Chondrocyte (in vitro differentiated cells): ENCODE data around the gene SEMA3A. TPM values are rescaled to one million over a fixed set of nuclear protein-coding genes. Genes with fewer than 3 reads are reported as not detected.

Experiments used
- DNase-seq: peaks from one replicate; pipeline ENCODE4 v3.0.0; 2021; ENCODE audit warnings: mixed read lengths, low spot score
- H3K27ac Mint-ChIP-seq: one replicate; pipeline ENCODE4 v1.8.0; 2021; ENCODE audit warnings: mild to moderate bottlenecking, moderate library complexity, mixed read lengths; ENCODE audit not compliant: unreplicated experiment
- H3K27me3 Mint-ChIP-seq: 2 replicates; pipeline ENCODE4 v1.8.0; 2021; ENCODE audit warnings: low read depth, mixed read lengths
- H3K36me3 Mint-ChIP-seq: 2 replicates; pipeline ENCODE4 v1.8.0; 2021; ENCODE audit warnings: low read depth, mixed read lengths
- H3K4me1 Mint-ChIP-seq: 2 replicates; pipeline ENCODE4 v1.8.0; 2021; ENCODE audit warnings: low read depth, mild to moderate bottlenecking, mixed read lengths
- H3K4me3 Mint-ChIP-seq: one replicate; pipeline ENCODE4 v1.8.0; 2021; ENCODE audit warnings: mild to moderate bottlenecking, moderate library complexity, mixed read lengths; ENCODE audit not compliant: unreplicated experiment
- H3K9me3 Mint-ChIP-seq: 2 replicates; pipeline ENCODE4 v1.8.0; 2021; ENCODE audit warnings: low read depth, mixed read lengths
- CTCF ChIP-seq: fragments of 200-600 bp; sonication (generic); IDR thresholded peaks from 2 replicates; pipeline ENCODE4 v1.5.0; 2021; ENCODE audit warnings: antibody characterized with exemption, mild to moderate bottlenecking, moderate library complexity
- total RNA-seq: library from RNA; stranded (reverse); gene quantifications from 3 replicates; pipeline ENCODE4 v1.2.1, GENCODE V29; 2021

SEMA3A gene
- total RNA-seq, 1 donor from 2014 or later = 0.65 TPM

GRCh38 chr7:84139986-84140729 lies 54.4 kb downstream of the SEMA3A start:
- Mint-ChIP-seq H3K27ac (peak overlapping the region; percentile 30), H3K36me3 (no peaks in the 10 kb centered on the region), H3K4me3 (no peak overlapping the region), H3K27me3 (no peaks in the 10 kb centered on the region), H3K4me1 (peaks cover 13% of the 10 kb centered on the region), H3K9me3 (no peaks in the 10 kb centered on the region)
- DNase-seq = no peak
- no peak for TF ChIP-seq CTCF

- no peaks in the 10 kb centered on the region for H3K36me3 Mint-ChIP-seq
- peaks cover 13% of the 10 kb centered on the region for H3K4me1 Mint-ChIP-seq
- TF ChIP-seq CTCF = no peak
- no peak overlapping the region for H3K27ac Mint-ChIP-seq
- H3K27me3 Mint-ChIP-seq = no peaks in the 10 kb centered on the region
- no peaks in the 10 kb centered on the region for H3K9me3 Mint-ChIP-seq
- no peak for DNase-seq
- no peak overlapping the region for H3K4me3 Mint-ChIP-seq
These were observed 56.2 kb downstream of the SEMA3A start for GRCh38 chr7:84138411-84138810.

- no peak overlapping the region for H3K4me3 Mint-ChIP-seq
These were observed 56.8 kb downstream of the SEMA3A start for GRCh38 chr7:84137812-84138211.

GRCh38 chr7:84136809-84137208 lies 57.8 kb downstream of the SEMA3A start:
- Mint-ChIP-seq H3K36me3 (no peaks in the 10 kb centered on the region), H3K27me3 (no peaks in the 10 kb centered on the region), H3K4me1 (peaks cover 13% of the 10 kb centered on the region), H3K9me3 (no peaks in the 10 kb centered on the region), H3K27ac (no peak overlapping the region), H3K4me3 (no peak overlapping the region)
- DNase-seq = no peak
- TF ChIP-seq CTCF = no peak

More at GRCh38 chr7:84137812-84138211, 56.8 kb downstream of the SEMA3A start:
- Mint-ChIP-seq H3K9me3 (no peaks in the 10 kb centered on the region), H3K36me3 (no peaks in the 10 kb centered on the region), H3K4me1 (peaks cover 13% of the 10 kb centered on the region), H3K27ac (no peak overlapping the region), H3K27me3 (no peaks in the 10 kb centered on the region)
- no peak for TF ChIP-seq CTCF
- DNase-seq = no peak

- H3K9me3 Mint-ChIP-seq = no peaks in the 10 kb centered on the region
- no peaks in the 10 kb centered on the region for H3K36me3 Mint-ChIP-seq
- no peak for DNase-seq
- H3K4me1 Mint-ChIP-seq = peaks cover 13% of the 10 kb centered on the region
- no peak overlapping the region for H3K4me3 Mint-ChIP-seq
- TF ChIP-seq CTCF = no peak
- H3K27me3 Mint-ChIP-seq = no peaks in the 10 kb centered on the region
- H3K27ac Mint-ChIP-seq = no peak overlapping the region
These were observed 58.3 kb downstream of the SEMA3A start for GRCh38 chr7:84136336-84136735.
